Uterus (tissue), 4 donors: ENCODE data around the gene LLCFC1. TPM values are rescaled to one million over a fixed set of nuclear protein-coding genes. Genes with fewer than 3 reads are reported as not detected.

Experiments
- DNase-seq, 2 donors: peaks; one replicate each; pipeline ENCODE4 v3.0.0-alpha.2; 2019 to 2020
- H3K27ac ChIP-seq, 2 donors: fragments of 200-600 bp; sonication (generic); 1 replicate in 1 of 2; 2 replicates in 1 of 2; pipeline ENCODE4 v1.5.1; 2016 to 2018
- H3K27me3 ChIP-seq, 2 donors: fragments of 200-600 bp; sonication (generic); one replicate each; pipeline ENCODE4 v1.5.1; 2018 to 2019; ENCODE audit warnings: control low read depth in 1 of 2
- H3K36me3 ChIP-seq, 2 donors: fragments of 200-600 bp; sonication (generic); one replicate each; pipeline ENCODE4 v1.5.1; 2019; ENCODE audit warnings: control low read depth in 1 of 2
- H3K4me1 ChIP-seq, 2 donors: fragments of 200-600 bp; sonication (generic); one replicate each; pipeline ENCODE4 v1.5.1; 2018 to 2019; ENCODE audit warnings: control low read depth in 1 of 2
- H3K4me3 ChIP-seq, 2 donors: fragments of 200-600 bp; sonication (generic); 1 replicate in 1 of 2; 2 replicates in 1 of 2; pipeline ENCODE4 v1.5.1; 2018 to 2019; ENCODE audit warnings: mild to moderate bottlenecking in 1 of 2
- H3K9me3 ChIP-seq, 2 donors: fragments of 200-600 bp; sonication (generic); one replicate each; pipeline ENCODE4 v1.5.1; 2019; ENCODE audit warnings: control low read depth in 1 of 2
- POLR2A ChIP-seq, 2 donors: fragments of 450-650 bp; IDR thresholded peaks; one replicate each; pipeline ENCODE4 v1.6.1; 2016; ENCODE audit warnings: antibody characterized with exemption in 2 of 2, mild to moderate bottlenecking in 1 of 2, moderate library complexity in 1 of 2
- intact Hi-C: fragments of 100-400 bp; cut with DNase I; formaldehyde crosslinking; loops from one replicate; pipeline ENCODE4 v1.15.1; 2023; ENCODE audit warnings: low total_unique reads
- total RNA-seq, 4 donors: library from RNA; depleted of rRNA in 3 of 4; stranded (reverse); fragments of >200 nt in 3 of 4; gene quantifications; one replicate each; pipeline versions ENCODE4 v1.1.0 to v1.2.4, GENCODE V29; 2014 to 2023
- TF ChIP-seq, protein P1 (sequence below), 4 experiments: fragments of 200-600 bp in 2 of 4; fragments of 450-650 bp in 2 of 4; sonication (generic) in 2 of 4; IDR thresholded peaks; one replicate each; pipeline ENCODE4 v1.5.1; 2016 to 2019; ENCODE audit warnings: antibody characterized with exemption in 4 of 4, mild to moderate bottlenecking in 2 of 4, moderate library complexity in 1 of 4
- donor health status: DM: yes; HTN: yes; CAD: no.

LLCFC1 gene
- total RNA-seq, result not detected

DNA sequence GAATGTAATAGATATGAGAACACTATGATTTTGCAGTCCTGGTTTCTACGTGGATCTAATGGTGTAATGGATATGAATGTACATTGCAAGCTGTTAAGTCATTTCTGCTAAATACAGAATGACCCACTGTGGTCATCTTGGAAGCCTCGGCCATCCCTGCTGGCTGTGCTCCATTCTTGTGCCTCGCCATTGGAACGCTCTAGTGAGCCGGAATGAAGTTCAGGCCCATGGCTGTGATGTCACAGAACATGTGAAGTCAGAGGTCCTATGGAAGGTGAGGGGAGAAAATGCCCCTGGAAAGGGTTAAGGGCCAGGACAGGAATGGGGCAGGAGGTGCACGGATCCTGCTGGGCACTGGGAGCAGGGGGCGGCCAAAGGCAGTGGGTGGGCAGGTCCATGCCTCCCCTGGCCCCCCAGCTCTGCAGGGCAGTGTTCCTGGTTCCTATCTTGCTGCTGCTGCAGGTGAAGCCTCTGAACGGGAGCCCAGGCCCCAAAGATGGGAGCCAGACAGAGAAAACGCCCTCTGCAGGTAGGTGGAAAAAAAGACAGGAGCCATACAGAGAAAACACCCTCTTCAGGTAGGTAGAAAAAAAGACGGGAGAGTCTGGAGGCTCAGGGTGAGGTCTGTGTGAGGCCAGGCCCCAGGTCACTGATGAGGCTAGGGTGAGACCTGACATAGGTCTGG lies at the start of gene LLCFC1:
Gene LLCFC1 (plus strand): TSS at position 259 of the 685 bp plus-strand sequence. CDS start 138 bp downstream, at position 397.
- H3K4me3 ChIP-seq, result no peak within 1 kb of the TSS
- TF ChIP-seq, protein P1, sequence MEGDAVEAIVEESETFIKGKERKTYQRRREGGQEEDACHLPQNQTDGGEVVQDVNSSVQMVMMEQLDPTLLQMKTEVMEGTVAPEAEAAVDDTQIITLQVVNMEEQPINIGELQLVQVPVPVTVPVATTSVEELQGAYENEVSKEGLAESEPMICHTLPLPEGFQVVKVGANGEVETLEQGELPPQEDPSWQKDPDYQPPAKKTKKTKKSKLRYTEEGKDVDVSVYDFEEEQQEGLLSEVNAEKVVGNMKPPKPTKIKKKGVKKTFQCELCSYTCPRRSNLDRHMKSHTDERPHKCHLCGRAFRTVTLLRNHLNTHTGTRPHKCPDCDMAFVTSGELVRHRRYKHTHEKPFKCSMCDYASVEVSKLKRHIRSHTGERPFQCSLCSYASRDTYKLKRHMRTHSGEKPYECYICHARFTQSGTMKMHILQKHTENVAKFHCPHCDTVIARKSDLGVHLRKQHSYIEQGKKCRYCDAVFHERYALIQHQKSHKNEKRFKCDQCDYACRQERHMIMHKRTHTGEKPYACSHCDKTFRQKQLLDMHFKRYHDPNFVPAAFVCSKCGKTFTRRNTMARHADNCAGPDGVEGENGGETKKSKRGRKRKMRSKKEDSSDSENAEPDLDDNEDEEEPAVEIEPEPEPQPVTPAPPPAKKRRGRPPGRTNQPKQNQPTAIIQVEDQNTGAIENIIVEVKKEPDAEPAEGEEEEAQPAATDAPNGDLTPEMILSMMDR (IDR thresholded peaks at IDR 0.05), result no peak
- TF ChIP-seq POLR2A (IDR thresholded peaks at IDR 0.05), result no peak

DNA sequence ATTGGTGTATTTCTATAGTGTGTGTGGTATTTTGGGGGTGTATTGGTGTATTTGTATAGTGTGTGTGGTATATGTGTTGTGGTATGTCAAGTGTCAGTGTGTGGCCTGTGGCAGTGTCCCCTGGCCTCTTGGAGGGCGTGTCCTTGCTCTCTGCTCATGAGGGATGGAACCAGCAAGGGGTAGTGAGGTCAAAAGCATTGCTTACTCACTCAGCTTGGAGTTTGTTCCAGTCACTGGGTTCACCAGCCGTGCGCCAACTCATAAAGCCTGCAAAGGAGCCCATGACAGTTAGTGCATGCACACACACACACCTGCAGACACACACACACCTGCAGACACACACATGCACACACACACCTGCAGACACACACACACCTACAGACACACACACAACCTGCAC lies 49.5 kb upstream of the LLCFC1 start:
- Histone ChIP-seq H3K27ac (no peak overlapping the region), H3K9me3 (no peaks in the 10 kb centered on the region), H3K27me3 (no peaks in the 10 kb centered on the region), H3K4me1 (no peaks in the 10 kb centered on the region), H3K4me3 (no peak overlapping the region), H3K36me3 (no peaks in the 10 kb centered on the region)
- intact Hi-C loops, result no loop called here
- no peak for DNase-seq
- no peak for TF ChIP-seq POLR2A (IDR thresholded peaks at IDR 0.05)
- TF ChIP-seq, protein P1 (IDR thresholded peaks at IDR 0.05), result no peak

More for the DNA sequence above, at the start of gene LLCFC1:
- no peak for DNase-seq
- intact Hi-C loops, result no loop called here
- Histone ChIP-seq H3K27me3 (no peaks in the 10 kb centered on the region), H3K27ac (no peak within 1 kb of the TSS), H3K4me1 (no peaks in the 10 kb centered on the region), H3K36me3 (no peaks in the 10 kb centered on the region), H3K9me3 (no peaks in the 10 kb centered on the region)

DNA sequence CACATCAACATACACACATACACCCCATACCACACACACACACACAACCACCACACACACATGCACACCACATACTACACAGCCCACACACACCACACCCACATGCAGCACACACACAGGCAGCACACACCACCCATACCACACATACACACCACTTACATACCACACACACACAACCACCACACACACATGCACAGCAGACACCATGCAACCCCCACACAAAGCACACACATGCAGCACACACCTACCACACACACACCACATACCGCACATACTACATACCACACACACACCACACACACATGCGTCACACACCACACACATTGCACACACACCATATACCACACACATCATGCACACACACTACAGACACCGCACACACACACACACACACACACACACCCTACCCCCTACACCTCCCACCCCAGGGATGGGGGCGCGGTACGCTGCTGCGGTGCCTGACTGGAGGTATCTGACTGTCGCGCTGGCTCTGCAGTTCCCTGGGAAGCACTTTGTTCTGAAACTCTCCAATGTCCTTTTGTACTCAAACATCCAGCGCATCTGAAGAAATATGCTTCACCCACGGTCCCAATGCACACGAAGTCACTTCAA lies 48.3 kb upstream of the LLCFC1 start:
- Histone ChIP-seq H3K9me3 (no peaks in the 10 kb centered on the region), H3K27me3 (no peaks in the 10 kb centered on the region), H3K4me3 (no peak overlapping the region), H3K27ac (no peak overlapping the region), H3K4me1 (no peaks in the 10 kb centered on the region), H3K36me3 (no peaks in the 10 kb centered on the region)
- intact Hi-C loops, result no loop called here
- TF ChIP-seq, protein P1 (IDR thresholded peaks at IDR 0.05), result no peak
- TF ChIP-seq POLR2A (IDR thresholded peaks at IDR 0.05), result no peak
- no peak for DNase-seq

DNA sequence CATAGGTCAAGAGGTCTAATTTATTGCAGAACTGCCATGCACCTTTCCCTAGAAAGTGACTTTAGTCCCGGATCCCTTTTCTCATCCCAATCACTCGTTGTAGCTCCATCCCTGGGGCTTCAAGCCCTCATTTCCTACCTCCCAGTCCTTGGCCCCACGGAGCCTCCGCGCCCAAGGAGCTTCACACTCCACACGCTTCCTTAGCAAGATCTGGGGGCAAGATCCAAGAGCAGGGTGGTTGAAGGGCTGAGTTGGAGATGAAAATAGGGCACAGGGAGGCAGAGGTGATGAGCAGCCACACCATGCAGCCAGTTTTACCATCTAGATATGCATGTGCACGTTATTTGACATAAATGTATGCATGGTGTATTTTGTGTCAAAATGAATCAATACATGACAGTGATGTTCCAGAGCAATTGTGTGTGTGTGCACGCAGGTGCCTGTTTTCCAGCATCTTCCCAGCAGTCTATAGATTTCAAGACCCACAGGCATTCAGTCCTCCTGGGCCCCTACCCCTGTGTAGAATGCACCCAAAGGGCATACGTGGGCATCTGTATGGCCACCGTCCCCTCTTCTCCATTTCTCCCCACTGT lies 47.7 kb upstream of the LLCFC1 start:
- Histone ChIP-seq H3K36me3 (no peaks in the 10 kb centered on the region), H3K27me3 (no peaks in the 10 kb centered on the region), H3K27ac (no peak overlapping the region), H3K9me3 (no peaks in the 10 kb centered on the region), H3K4me3 (no peak overlapping the region), H3K4me1 (no peaks in the 10 kb centered on the region)
- intact Hi-C loops, result no loop called here
- DNase-seq, result no peak
- TF ChIP-seq, protein P1 (IDR thresholded peaks at IDR 0.05), result no peak
- TF ChIP-seq POLR2A (IDR thresholded peaks at IDR 0.05), result no peak

DNA sequence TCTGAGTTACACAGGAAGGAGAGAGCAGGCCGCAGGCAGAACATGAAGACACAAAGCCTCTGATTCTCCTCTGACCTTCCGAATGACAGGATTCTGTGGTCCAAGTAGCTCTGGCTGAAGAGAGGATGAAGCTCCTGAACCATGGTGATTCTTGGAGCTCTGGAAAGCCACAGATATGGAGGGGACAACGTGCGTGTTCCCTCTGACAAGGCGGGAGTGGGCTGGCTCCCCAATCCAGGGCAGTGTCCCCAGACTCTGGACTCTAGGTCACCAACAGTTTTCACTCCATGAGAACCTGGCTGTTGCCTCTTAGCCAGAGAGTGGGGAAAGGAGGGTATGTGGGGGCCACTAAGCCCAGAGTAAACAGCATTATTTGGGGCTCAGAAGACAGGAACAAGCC lies 46.3 kb upstream of the LLCFC1 start:
- H3K27ac ChIP-seq, result no peak overlapping the region
- no peaks in the 10 kb centered on the region for H3K27me3 ChIP-seq
- H3K4me1 ChIP-seq, result no peaks in the 10 kb centered on the region
- intact Hi-C loops, result no loop called here
- no peak overlapping the region for H3K4me3 ChIP-seq
- TF ChIP-seq POLR2A (IDR thresholded peaks at IDR 0.05), result no peak
- no peaks in the 10 kb centered on the region for H3K36me3 ChIP-seq
- no peak for DNase-seq
- no peaks in the 10 kb centered on the region for H3K9me3 ChIP-seq
